Effector memory CD8-positive, alpha-beta T cell (primary cell): ENCODE measurements around the gene BMPR2.

Source experiments
- ATAC-seq: fragments of 150-1000 bp; cut with Tn5 transposase; replicated peaks from 2 replicates; pipeline ENCODE4 v1.10.0; 2021; ENCODE audit warnings: mild to moderate bottlenecking, moderate library complexity
- DNase-seq, 3 experiments: peaks; one replicate each; pipeline ENCODE4 v3.0.0; 2021
- H3K27ac Mint-ChIP-seq, 2 donors: one replicate each; pipeline ENCODE4 v1.8.0; 2022; ENCODE audit warnings: mild to moderate bottlenecking in 2 of 2, mixed read lengths in 2 of 2, moderate library complexity in 2 of 2
- H3K27me3 Mint-ChIP-seq, 2 donors: one replicate each; pipeline ENCODE4 v1.8.0; 2022; ENCODE audit warnings: mixed read lengths in 2 of 2
- H3K36me3 Mint-ChIP-seq: one replicate; pipeline ENCODE4 v1.8.0; 2022; ENCODE audit warnings: mild to moderate bottlenecking, moderate library complexity, mixed read lengths; ENCODE audit not compliant: insufficient read depth
- H3K4me1 Mint-ChIP-seq, 2 donors: one replicate each; pipeline ENCODE4 v1.8.0; 2022; ENCODE audit warnings: low read depth in 2 of 2, mixed read lengths in 2 of 2
- H3K4me3 Mint-ChIP-seq, 2 donors: one replicate each; pipeline ENCODE4 v1.8.0; 2022; ENCODE audit warnings: mild to moderate bottlenecking in 2 of 2, mixed read lengths in 2 of 2, moderate library complexity in 2 of 2
- H3K9me3 Mint-ChIP-seq, 2 donors: one replicate each; pipeline ENCODE4 v1.8.0; 2022; ENCODE audit warnings: mixed read lengths in 2 of 2

BMPR2 gene

GRCh38 chr2:202610380-202610779 is 234.3 kb downstream of the BMPR2 start:
- H3K36me3 Mint-ChIP-seq = no peaks in the 10 kb centered on the region

GRCh38 chr2:202612145-202612544 is 236.0 kb downstream of the BMPR2 start:
- H3K27ac Mint-ChIP-seq = no peak overlapping the region
- no peaks in the 10 kb centered on the region for H3K36me3 Mint-ChIP-seq
- H3K9me3 Mint-ChIP-seq = no peaks in the 10 kb centered on the region
- DNase-seq = no peak
- H3K4me3 Mint-ChIP-seq = no peak overlapping the region
- ATAC-seq = no peak
- H3K4me1 Mint-ChIP-seq = no peaks in the 10 kb centered on the region
- no peaks in the 10 kb centered on the region for H3K27me3 Mint-ChIP-seq

More at GRCh38 chr2:202610380-202610779, 234.3 kb downstream of the BMPR2 start:
- no peak overlapping the region for H3K27ac Mint-ChIP-seq
- H3K27me3 Mint-ChIP-seq = no peaks in the 10 kb centered on the region
- no peaks in the 10 kb centered on the region for H3K4me1 Mint-ChIP-seq
- DNase-seq (no peak), ATAC-seq (no peak)
- H3K9me3 Mint-ChIP-seq = no peaks in the 10 kb centered on the region
- no peak overlapping the region for H3K4me3 Mint-ChIP-seq

- ATAC-seq (no peak), DNase-seq (no peak)
- Mint-ChIP-seq H3K27ac (no peak overlapping the region), H3K4me1 (no peaks in the 10 kb centered on the region), H3K27me3 (no peaks in the 10 kb centered on the region), H3K36me3 (no peaks in the 10 kb centered on the region), H3K9me3 (no peaks in the 10 kb centered on the region), H3K4me3 (no peak overlapping the region)
Observed at GRCh38 chr2:202613479-202613878, 237.4 kb downstream of the BMPR2 start.
